NCI-H526 treated with DMSO at 0.1 percent for 48 hours (cell line): ENCODE data around the gene NDUFS5.
"Not testable (repeated sequence)": the region's sequence is repeated elsewhere in the genome, so short reads cannot be mapped to it uniquely, and the experiment has no call there.

ENCODE experiments used
- DNase-seq: peaks from one replicate; lab custom pipeline; 2025; lab: John Stamatoyannopoulos, UW

NDUFS5 gene

DNA sequence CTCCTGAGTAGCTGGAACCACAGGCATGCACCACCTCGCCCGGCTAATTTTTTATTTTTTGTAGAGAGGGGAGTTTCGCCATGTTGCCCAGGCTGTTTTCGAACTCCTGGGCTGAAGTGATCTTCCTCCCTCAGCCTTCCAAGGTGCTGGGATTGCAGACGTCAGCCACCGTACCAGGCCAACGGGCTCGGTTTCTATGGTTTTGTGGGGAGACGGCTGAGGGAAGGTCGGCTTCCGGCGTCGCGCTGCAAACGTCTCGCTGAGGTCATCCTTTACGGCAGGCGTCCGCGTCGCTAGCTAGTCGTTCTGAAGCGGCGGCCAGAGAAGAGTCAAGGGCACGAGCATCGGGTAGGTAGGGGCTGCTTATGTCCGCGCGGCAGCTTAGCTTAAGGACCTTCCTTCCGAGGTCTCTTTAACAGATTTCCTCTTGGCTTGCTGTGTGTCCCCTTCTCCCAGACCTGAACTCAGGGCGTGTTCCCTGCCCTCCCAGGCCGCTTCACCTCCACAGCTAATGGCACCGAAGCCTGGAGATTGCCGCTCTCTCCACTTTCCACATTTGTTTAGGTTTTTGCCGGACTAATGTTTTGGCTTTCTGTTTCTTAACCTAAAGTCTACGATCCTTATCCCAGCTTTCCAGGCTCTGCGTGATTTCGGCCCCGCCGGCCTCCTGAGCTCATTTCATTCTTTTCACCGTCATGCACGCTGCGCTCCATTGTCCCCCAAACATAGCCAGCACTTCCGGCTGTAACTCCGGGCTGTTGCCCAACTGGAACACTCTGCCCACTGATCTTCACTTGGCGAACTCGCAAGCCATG, at the start of gene NDUFS5:
NDUFS5 (plus strand) TSS at position 300 of the 815 bp plus-strand sequence. CDS start 2,375 bp downstream, outside the sequence.
- DNase-seq, result peak; percentile 90

DNA sequence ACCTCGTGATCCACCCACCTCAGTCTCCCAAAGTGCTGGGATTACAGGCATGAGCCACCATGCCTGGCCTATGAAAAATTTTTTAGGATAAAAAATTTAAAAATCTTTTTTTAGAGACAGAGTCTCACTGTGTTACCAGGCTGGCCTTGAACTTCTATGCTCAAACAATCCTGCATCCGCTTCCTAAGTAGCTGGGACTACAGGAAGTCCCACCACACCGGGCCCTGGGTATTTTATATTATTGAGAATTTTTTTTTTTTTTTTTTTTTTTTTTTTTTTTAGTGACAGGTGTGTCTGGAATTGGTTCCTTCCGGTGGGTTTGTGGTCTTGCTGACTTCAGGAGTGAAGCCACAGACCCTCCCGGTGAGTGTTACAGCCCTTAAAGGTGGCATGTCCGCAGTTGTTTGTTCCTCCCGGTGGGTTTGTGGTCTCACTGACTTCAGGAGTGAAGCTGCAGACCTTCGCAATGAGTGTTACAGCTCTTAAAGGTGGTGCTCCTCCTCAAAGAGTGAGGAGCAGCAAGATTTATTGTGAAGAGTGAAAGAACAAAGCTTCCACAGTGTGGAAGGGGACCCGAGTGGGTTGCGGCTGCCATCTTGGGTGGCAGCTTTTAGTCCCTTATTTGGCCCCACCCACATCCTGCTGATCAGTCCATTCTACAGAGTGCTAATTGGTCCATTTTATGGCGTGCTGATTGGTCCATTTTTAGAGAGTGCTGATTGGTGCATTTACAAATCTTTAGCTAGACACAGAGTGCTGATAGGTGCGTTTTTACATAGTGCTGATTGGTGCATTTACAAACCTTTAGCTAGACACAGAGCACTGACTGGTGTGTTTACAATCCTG, 48.5 kb upstream of the NDUFS5 start:
- not testable (repeated sequence) for DNase-seq

GRCh38 chr1:38978245-38978542, 48.0 kb upstream of the NDUFS5 start:
- DNase-seq, result not testable (repeated sequence)

DNA sequence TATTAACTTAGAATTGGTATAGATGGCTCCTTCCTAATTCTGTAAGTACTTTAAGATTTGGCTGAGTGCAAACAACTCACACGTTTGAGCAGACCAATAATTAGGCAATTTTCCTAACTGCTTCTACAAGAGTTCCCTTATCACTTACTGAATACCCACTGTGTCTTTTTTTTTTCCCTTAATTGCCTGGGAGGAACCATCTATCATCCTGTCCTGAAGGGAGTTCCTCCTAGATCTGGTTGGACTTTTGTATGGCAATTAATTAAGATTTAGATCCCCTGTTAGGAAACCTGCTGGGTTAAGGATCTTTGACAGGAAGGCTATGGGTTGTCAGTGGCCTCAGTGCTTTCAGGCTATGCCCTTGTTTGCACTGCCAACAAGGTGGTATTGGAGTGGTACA, 46.8 kb upstream of the NDUFS5 start:
- not testable (repeated sequence) for DNase-seq

- no peak for DNase-seq
Measured at GRCh38 chr1:38989979-38990378, 36.2 kb upstream of the NDUFS5 start.

DNA sequence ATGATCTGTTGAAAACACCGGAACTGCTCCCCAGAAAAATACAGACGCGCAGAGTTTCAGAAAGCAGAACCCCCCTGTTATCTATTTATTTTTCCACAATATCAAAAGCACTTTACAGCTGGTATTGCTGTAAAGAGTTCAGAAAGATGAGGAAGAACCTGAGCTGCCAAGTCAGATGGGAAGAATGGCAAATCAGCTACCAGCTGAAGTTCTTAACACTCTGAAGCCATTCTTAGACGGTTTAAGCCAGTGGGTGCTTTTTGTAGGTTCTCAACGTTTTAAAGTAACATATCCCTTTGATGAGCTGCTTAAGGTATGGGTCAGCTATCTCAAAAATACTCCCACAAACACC, 35.8 kb upstream of the NDUFS5 start:
- no peak for DNase-seq

GRCh38 chr1:38990738-38991637, 35.2 kb upstream of the NDUFS5 start, which contains the start of gene AKIRIN1:
TSS of gene AKIRIN1 (plus strand) at chr1:38991276. CDS start at chr1:38991381, 105 bp downstream.
- DNase-seq, result peak; percentile 97

- DNase-seq, result peak; percentile 45
Measured at GRCh38 chr1:38991638-38992411, 34.3 kb upstream of the NDUFS5 start.

DNA sequence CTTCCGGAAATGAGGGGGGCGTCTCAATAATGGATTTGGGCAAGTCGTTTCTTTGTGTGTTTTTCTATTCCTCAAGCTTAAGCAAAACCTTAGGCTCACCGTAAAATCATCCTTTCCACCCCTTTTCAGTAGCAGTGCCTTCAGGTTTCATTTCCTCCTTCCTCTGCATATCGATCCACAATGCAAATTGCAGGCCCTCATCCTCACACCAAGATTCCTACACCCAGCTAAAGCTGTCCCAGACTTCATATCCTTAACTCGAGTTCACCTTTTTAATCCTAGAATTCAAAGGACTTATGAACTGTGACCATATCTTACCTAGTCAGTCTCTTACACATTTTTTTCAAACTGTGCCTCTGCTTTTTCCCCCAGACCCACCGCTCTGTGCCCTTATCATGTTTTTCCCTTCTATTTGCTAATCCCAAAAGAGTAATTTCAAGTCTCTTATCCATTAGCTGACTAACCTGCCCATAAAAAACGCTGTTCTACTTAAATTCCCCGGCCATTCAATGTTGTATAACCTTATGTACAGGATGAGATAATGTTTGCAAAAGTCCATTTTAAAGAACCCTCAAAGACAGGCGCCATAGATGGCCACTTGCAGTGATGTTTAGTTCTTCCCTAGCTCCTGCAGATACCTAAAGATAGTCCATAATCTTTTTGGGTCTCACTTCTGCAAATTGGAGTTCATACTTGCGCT, 33.6 kb upstream of the NDUFS5 start:
- DNase-seq, result no peak

DNA sequence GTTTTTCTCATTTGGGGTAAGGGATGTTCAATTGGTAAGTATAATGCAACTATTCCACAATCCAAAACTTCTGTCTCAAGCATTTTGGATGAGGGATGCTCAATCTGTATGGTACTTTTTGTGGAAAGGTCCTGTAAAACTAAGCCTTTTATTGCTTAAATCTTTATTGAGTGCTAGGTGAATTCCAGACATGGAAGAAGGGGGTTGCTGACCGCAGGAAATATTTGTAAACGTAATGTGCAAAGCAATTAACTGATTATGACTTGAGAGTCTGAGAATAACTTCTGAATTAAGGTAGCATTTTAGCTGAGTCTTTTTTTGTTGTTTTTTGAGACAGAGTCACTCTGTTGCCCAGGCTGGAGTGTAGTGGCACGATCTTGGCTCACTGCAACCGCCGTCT, 32.0 kb upstream of the NDUFS5 start:
- DNase-seq, result no peak

GRCh38 chr1:38997034-38997900, 28.9 kb upstream of the NDUFS5 start:
- no peak for DNase-seq

DNA sequence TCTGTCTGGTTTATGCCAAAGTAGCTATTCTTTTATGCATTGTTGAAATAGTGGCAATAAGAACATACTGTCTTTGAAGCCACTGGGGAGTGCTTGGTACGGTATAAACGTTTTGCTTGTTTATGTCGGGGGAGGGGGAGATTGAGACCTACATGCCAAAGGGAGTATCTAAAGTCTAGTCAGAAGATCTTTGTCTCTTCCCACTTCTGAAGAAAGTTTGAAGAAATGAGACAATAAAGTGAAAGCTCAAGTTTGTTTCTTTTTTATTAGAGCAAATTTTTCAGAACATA, 28.3 kb upstream of the NDUFS5 start:
- no peak for DNase-seq

DNA sequence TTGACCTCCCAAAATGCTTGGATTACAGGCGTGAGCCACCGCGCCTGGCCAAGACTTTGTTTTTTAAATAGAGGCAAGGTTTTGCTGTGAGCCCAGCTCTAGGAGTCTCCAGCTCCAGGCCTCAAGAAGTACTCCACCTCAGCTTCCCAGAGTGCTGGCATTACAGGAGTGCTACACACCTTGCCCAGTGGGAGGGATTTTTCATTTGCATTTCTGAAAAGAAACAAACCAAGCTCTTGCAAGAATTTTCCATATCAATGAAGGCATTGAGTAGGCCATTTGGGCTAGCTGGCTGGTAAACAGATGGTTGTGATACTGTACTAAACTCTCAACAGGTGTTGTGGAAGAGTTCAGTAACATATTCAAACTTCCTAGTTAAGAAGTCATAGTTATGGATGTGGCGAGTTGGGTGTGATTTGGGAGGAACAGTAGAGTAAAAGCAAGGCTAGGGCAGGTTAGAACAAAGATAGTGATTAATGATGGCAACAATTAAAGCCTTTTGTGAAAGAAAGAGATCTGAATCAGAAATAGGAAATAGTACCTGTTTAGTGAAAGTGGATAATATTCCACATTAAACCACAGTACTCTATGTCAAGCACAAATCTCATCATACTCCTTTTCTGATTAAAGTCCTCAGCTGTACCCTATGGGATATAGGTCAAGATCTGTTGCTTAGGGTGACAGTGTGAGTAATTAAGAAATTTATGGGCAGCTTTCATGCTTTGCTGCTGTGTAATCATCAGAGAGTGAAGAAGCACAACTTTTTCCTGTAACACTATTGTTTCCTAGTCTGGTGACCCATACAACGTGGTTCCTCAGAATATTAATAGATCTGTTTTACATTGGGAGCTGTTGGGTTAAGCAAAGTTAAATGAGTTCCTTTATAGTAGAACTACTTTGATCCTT, 24.4 kb upstream of the NDUFS5 start:
- DNase-seq, result no peak

GRCh38 chr1:39003281-39003680, 22.9 kb upstream of the NDUFS5 start:
- DNase-seq, result no peak

GRCh38 chr1:39003794-39004193, 22.4 kb upstream of the NDUFS5 start:
- no peak for DNase-seq

DNA sequence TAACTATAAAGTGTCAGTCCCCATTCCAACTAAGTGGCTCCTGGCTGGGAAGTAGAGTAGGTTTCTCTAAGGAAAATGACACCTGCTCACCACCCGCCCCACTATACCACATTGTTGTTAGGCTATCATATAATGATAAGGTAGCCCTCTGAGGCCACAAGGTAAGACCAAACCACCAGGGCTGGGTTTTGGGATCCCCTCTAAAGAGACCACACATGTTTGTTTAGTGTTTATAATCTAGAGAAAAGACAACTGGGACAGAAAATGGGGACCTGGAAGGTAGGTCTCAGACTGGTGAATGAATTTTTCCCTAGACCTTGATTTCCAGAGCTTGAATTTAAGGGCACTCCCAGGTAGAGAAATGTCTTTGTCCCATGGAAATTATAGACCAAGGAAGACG, 19.9 kb upstream of the NDUFS5 start:
- no peak for DNase-seq

GRCh38 chr1:39006726-39007645, 19.2 kb upstream of the NDUFS5 start:
- no peak for DNase-seq

- not testable (repeated sequence) for DNase-seq
Measured at GRCh38 chr1:39014956-39015355, 11.2 kb upstream of the NDUFS5 start.
